Measurements from ENCODE around the gene VN1R5. TPM values are rescaled to one million over a fixed set of nuclear protein-coding genes. Genes with fewer than 3 reads are reported as not detected.
"Not testable (repeated sequence)": the region's sequence is repeated elsewhere in the genome, so short reads cannot be mapped to it uniquely, and the experiment has no call there.

VN1R5 gene
- total RNA-seq, 1 experiment from 2014 or later: not detected

DNA sequence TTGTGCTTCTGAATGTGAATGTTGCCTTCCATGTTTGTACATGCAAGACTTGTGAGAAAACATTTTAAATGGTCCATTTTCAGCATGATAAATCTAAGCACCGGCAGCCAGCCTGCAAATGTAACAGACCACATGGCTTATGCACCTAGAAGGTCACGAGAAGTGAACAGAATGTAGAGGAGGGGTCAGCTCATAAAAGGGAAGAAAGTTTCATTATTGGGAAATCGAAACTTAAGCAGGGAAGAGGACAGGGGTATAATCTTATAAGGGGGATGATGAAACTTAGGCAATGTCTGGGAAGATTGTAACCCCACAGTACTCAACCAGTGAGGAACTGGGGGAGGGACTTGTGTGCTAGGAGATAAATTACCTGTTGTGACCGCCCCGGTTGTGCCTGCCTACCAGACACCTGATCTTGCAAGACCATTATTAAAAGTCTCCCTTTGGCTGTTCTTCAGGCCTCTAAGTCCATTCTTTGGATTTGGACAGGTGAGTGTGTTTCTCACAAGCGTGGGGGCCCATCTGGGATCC is 37.7 kb upstream of the VN1R5 start (continued):
- TF ChIP-seq, protein P1, sequence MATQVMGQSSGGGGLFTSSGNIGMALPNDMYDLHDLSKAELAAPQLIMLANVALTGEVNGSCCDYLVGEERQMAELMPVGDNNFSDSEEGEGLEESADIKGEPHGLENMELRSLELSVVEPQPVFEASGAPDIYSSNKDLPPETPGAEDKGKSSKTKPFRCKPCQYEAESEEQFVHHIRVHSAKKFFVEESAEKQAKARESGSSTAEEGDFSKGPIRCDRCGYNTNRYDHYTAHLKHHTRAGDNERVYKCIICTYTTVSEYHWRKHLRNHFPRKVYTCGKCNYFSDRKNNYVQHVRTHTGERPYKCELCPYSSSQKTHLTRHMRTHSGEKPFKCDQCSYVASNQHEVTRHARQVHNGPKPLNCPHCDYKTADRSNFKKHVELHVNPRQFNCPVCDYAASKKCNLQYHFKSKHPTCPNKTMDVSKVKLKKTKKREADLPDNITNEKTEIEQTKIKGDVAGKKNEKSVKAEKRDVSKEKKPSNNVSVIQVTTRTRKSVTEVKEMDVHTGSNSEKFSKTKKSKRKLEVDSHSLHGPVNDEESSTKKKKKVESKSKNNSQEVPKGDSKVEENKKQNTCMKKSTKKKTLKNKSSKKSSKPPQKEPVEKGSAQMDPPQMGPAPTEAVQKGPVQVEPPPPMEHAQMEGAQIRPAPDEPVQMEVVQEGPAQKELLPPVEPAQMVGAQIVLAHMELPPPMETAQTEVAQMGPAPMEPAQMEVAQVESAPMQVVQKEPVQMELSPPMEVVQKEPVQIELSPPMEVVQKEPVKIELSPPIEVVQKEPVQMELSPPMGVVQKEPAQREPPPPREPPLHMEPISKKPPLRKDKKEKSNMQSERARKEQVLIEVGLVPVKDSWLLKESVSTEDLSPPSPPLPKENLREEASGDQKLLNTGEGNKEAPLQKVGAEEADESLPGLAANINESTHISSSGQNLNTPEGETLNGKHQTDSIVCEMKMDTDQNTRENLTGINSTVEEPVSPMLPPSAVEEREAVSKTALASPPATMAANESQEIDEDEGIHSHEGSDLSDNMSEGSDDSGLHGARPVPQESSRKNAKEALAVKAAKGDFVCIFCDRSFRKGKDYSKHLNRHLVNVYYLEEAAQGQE (IDR thresholded peaks at IDR 0.05; ENCODE audit: low read depth): no peak

DNA sequence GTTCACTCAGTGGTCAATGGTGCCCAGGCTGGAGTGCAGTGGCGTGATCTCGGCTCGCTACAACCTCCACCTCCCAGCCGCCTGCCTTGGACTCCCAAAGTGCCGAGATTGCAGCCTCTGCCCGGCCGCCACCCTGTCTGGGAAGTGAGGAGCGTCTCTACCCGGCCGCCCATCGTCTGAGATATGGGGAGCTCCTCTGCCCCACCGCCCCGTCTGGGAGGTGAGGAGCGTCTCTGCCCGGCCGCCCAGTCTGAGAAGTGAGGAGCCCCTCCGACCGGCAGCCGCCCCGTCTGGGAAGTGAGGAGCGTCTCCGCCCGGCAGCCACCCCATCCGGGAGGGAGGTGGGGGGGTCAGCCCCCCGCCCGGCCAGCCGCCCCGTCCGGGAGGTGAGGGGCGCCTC is 35.6 kb upstream of the VN1R5 start:
- POLR2A ChIA-PET; H3K79me2 ChIP-seq (ENCODE audit: insufficient read depth, low read length): not testable (repeated sequence)

DNA sequence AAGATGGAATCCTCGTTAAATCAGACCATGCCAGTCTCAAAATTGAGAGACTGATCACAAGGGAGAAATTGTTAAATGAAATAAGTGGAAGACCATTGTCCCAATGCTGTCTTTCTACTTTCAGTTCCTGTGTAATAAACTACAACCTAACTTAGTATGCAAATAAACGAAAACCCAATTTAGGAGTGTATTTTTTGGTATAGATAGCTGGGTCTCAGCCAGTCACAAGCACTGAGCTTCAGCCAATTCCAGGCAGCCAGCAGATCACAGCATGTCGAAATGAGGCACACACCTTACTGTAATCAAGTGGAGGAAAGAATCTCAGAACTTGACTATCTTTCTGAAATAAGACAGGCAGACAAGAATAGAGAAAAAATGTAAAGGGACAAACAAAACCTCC is 33.0 kb upstream of the VN1R5 start:
- no peak overlapping the region for H3K4me3 ChIP-seq (replicated peaks in 1 of 2; ENCODE audit: low read depth in 1 of 2, low read length in 2 of 2)
- DNase-seq (ENCODE audit: low read depth, low spot score): no peak
- H3K9me2 ChIP-seq (ENCODE audit: insufficient read depth): no peaks in the 10 kb centered on the region
- H3K4me2 ChIP-seq (ENCODE audit: low read length): no peak overlapping the region
- H2AFZ ChIP-seq (ENCODE audit: low read depth, low read length, poor library complexity, severe bottlenecking): no peak overlapping the region
- H3K9ac ChIP-seq (ENCODE audit: low read length): no peak overlapping the region
- no peaks in the 10 kb centered on the region for H4K20me1 ChIP-seq (ENCODE audit: insufficient read depth)
- intact Hi-C loops (cut with micrococcal nuclease): no loop called here
- no TSS peak for BruUV-seq (replicated peaks)
- CTCF ChIA-PET: no interaction called here
- H3K9me3 ChIP-seq (ENCODE audit: control insufficient read depth in 1 of 2, insufficient read depth in 1 of 2, low read depth in 1 of 2, low read length in 2 of 2): peaks cover 0 to 2% of the 10 kb centered on the region in 2 experiments; a peak in 2 of 4 replicates
- no peak for TF ChIP-seq CBX3 (IDR thresholded peaks at IDR 0.05; ENCODE audit: low read depth)
- TF ChIP-seq, protein P2, sequence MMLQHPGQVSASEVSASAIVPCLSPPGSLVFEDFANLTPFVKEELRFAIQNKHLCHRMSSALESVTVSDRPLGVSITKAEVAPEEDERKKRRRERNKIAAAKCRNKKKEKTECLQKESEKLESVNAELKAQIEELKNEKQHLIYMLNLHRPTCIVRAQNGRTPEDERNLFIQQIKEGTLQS (IDR thresholded peaks at IDR 0.05): no peak
- no peak for TF ChIP-seq YY1 (IDR thresholded peaks at IDR 0.05; ENCODE audit: extremely low read depth, insufficient replicate concordance, low read depth, low read length)
- no peak overlapping the region for H3K27ac ChIP-seq (ENCODE audit: low read depth, low read length)
- H3K4me1 ChIP-seq (ENCODE audit: control insufficient read depth in 1 of 2, insufficient read depth in 2 of 2, low read length in 2 of 2): no peaks in the 10 kb centered on the region
- no peak for ATAC-seq
- POLR2A ChIA-PET: no interaction called here
- H3K27me3 ChIP-seq (ENCODE audit: insufficient read depth, low read length): no peaks in the 10 kb centered on the region
- no peaks in the 10 kb centered on the region for H3K36me3 ChIP-seq (ENCODE audit: control insufficient read depth in 1 of 2, insufficient read depth in 2 of 2, low read length in 2 of 2)
- RAD21 ChIA-PET (ENCODE audit: low non-redundant PET in 1 of 2, low total read pairs in 2 of 2, uncharacterized antibody in 2 of 2, unreplicated experiment in 2 of 2): no interaction called here
- no peaks in the 10 kb centered on the region for H3K79me2 ChIP-seq (ENCODE audit: insufficient read depth, low read length)

More for the DNA sequence above, 35.6 kb upstream of the VN1R5 start:
- RAD21 ChIA-PET (ENCODE audit: low non-redundant PET in 1 of 2, low total read pairs in 2 of 2, uncharacterized antibody in 2 of 2, unreplicated experiment in 2 of 2); CTCF ChIA-PET; H3K36me3 ChIP-seq (ENCODE audit: control insufficient read depth in 1 of 2, insufficient read depth in 2 of 2, low read length in 2 of 2); BruUV-seq (replicated peaks); ATAC-seq; H3K9me3 ChIP-seq (ENCODE audit: control insufficient read depth in 1 of 2, insufficient read depth in 1 of 2, low read depth in 1 of 2, low read length in 2 of 2); H3K27ac ChIP-seq (ENCODE audit: low read depth, low read length); H3K9ac ChIP-seq (ENCODE audit: low read length); H3K9me2 ChIP-seq (ENCODE audit: insufficient read depth); H3K27me3 ChIP-seq (ENCODE audit: insufficient read depth, low read length); H2AFZ ChIP-seq (ENCODE audit: low read depth, low read length, poor library complexity, severe bottlenecking); H3K4me3 ChIP-seq (replicated peaks in 1 of 2; ENCODE audit: low read depth in 1 of 2, low read length in 2 of 2); H3K4me1 ChIP-seq (ENCODE audit: control insufficient read depth in 1 of 2, insufficient read depth in 2 of 2, low read length in 2 of 2); H4K20me1 ChIP-seq (ENCODE audit: insufficient read depth); DNase-seq (ENCODE audit: low read depth, low spot score); H3K4me2 ChIP-seq (ENCODE audit: low read length); intact Hi-C loops (cut with micrococcal nuclease): not testable (repeated sequence)
